GM12878 (cell line): ENCODE data around the gene MAGI2.

ENCODE experiments used
- CBX5 ChIP-seq: sonication (generic); IDR thresholded peaks from 2 replicates; pipeline ENCODE4 v1.6.1; 2016; ENCODE audit warnings: low read depth, moderate library complexity, mild to moderate bottlenecking, inconsistent platforms
- EZH2 ChIP-seq: IDR thresholded peaks from 2 replicates; pipeline ENCODE4 v1.6.1; 2012; ENCODE audit warnings: low read depth, mild to moderate bottlenecking, control low read depth, inconsistent platforms, low read length, borderline replicate concordance; ENCODE audit not compliant: control insufficient read depth
- TF ChIP-seq, protein P1 (sequence below), 3 experiments: IDR thresholded peaks in 2 of 3; conservative IDR thresholded peaks in 1 of 3; 2 replicates each; pipeline ENCODE4 v1.5.1; 2011; ENCODE audit warnings: low read depth in 3 of 3, low read length in 3 of 3, mild to moderate bottlenecking in 3 of 3, control low read depth in 2 of 3, moderate library complexity in 2 of 3, inconsistent platforms in 1 of 3, mixed read lengths in 1 of 3; ENCODE audit not compliant: control insufficient read depth in 2 of 3, insufficient read depth in 1 of 3; ENCODE audit errors: extremely low read depth in 1 of 3

- no peak for TF ChIP-seq CBX5
- no peak for TF ChIP-seq EZH2
- TF ChIP-seq, protein P1, sequence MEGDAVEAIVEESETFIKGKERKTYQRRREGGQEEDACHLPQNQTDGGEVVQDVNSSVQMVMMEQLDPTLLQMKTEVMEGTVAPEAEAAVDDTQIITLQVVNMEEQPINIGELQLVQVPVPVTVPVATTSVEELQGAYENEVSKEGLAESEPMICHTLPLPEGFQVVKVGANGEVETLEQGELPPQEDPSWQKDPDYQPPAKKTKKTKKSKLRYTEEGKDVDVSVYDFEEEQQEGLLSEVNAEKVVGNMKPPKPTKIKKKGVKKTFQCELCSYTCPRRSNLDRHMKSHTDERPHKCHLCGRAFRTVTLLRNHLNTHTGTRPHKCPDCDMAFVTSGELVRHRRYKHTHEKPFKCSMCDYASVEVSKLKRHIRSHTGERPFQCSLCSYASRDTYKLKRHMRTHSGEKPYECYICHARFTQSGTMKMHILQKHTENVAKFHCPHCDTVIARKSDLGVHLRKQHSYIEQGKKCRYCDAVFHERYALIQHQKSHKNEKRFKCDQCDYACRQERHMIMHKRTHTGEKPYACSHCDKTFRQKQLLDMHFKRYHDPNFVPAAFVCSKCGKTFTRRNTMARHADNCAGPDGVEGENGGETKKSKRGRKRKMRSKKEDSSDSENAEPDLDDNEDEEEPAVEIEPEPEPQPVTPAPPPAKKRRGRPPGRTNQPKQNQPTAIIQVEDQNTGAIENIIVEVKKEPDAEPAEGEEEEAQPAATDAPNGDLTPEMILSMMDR (IDR thresholded peaks at IDR 0.05 in 2 of 3, conservative IDR thresholded peaks at IDR 0.05 in 1 of 3; ENCODE audit: control insufficient read depth in 2 of 3, extremely low read depth in 1 of 3, insufficient read depth in 1 of 3, low read depth in 3 of 3, low read length in 3 of 3) = no peak
Measured at GRCh38 chr7:78002715-78003114, 1450.8 kb downstream of the MAGI2 start.
